MG63 (cell line): ENCODE measurements around the gene THSD4. TPM values are rescaled to one million over a fixed set of nuclear protein-coding genes. Genes with fewer than 3 reads are reported as not detected.
"Not testable (repeated sequence)": the region's sequence is repeated elsewhere in the genome, so short reads cannot be mapped to it uniquely, and the experiment has no call there.

Experiments used
- DNase-seq: peaks from one replicate; pipeline ENCODE4 v3.0.0-alpha.2; 2020
- H3K27me3 ChIP-seq: fragments of 250-450 bp; sonication (Bioruptor Pico); 2 replicates; pipeline ENCODE4 v1.5.1; 2020; ENCODE audit warnings: mild to moderate bottlenecking, moderate library complexity
- H3K36me3 ChIP-seq: fragments of 250-450 bp; sonication (Bioruptor Pico); 2 replicates; pipeline ENCODE4 v1.5.1; 2020; ENCODE audit warnings: mild to moderate bottlenecking, moderate library complexity
- H3K4me3 ChIP-seq: fragments of 250-450 bp; sonication (Bioruptor Pico); 2 replicates; pipeline ENCODE4 v1.5.1; 2020; ENCODE audit warnings: mild to moderate bottlenecking, moderate library complexity
- H3K9me3 ChIP-seq: fragments of 250-450 bp; sonication (Bioruptor Pico); 2 replicates; pipeline ENCODE4 v1.5.1; 2020; ENCODE audit warnings: mild to moderate bottlenecking, moderate library complexity
- total RNA-seq: library from RNA; depleted of rRNA; stranded (reverse); fragments of >200 nt; shearing (Covaris generic); gene quantifications from 2 replicates; pipeline ENCODE4 v1.2.3, GENCODE V29; 2014; ENCODE audit warnings: low replicate concordance

THSD4 gene
- total RNA-seq, 1 experiment from 2014 or later: 10.2 TPM

DNA sequence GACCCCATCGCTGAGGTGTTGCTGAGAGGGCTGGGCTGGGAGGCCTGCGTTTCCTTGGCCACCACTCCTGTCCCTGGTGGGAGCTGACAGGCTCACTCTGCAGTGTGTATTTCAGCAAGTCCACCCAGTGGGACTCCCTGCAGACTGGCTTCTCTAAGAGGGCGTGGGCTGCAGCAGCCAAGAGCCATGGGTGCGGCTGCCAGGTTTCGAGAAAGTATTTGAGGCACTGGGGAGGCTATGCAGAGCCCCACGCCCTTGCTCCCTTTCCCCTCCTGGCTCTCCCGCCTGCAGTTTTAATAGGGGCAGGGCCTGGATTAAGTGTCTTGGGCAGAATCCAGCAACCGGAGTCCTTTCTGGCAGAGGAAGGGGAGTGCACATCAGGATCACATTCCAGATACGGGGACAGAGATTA is 242.1 kb downstream of the THSD4 start:
- no peak overlapping the region for H3K4me3 ChIP-seq
- DNase-seq: peak; percentile 44

DNA sequence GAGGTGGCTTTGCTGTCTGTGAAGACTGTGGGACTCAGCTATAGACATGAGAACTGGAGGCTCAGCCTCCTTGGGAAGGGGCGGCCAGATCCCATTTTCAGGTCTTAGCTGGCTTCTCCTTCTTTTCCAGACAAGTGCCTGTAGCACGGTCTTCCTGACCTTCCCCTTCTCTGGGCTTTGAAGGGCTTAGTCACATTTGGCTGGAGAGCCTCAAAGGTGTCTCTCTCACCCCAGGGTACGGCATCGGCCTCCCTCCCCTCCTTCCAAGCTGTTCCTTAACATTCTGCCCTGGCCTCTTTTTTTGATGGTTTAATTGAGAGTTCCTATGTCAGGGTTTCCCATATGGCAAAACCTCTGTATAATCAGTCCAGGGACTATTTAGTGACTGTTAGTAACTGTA is 242.7 kb downstream of the THSD4 start:
- DNase-seq: no peak
- Histone ChIP-seq H3K27me3 (no peaks in the 10 kb centered on the region), H3K9me3 (no peaks in the 10 kb centered on the region), H3K4me3 (no peak overlapping the region), H3K36me3 (peaks cover 14% of the 10 kb centered on the region)

More for the DNA sequence above, 242.1 kb downstream of the THSD4 start:
- Histone ChIP-seq H3K9me3 (no peaks in the 10 kb centered on the region), H3K27me3 (no peaks in the 10 kb centered on the region), H3K36me3 (peaks cover 15% of the 10 kb centered on the region)

DNA sequence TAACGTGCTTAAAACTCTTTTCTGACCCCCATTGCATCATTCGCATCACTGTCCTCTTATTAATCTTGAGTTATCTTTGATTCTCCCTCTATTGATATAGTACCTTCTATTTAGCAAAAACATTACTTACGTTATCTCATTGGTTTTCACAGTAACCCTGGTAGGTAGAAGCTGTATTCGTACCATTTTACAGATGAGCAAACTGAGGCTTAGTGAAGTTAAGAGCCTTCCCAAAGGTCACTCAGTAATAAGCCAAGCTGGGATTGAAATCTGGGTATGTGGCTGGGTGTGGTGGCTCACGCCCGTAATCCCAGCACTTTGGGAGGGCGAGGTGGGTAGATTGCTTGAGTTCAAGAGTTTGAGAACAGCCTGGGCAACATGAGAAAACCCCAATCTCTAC is 244.0 kb downstream of the THSD4 start:
- Histone ChIP-seq H3K9me3 (no peaks in the 10 kb centered on the region), H3K4me3 (no peak overlapping the region), H3K27me3 (no peaks in the 10 kb centered on the region), H3K36me3 (peaks cover 14% of the 10 kb centered on the region)
- DNase-seq: no peak

DNA sequence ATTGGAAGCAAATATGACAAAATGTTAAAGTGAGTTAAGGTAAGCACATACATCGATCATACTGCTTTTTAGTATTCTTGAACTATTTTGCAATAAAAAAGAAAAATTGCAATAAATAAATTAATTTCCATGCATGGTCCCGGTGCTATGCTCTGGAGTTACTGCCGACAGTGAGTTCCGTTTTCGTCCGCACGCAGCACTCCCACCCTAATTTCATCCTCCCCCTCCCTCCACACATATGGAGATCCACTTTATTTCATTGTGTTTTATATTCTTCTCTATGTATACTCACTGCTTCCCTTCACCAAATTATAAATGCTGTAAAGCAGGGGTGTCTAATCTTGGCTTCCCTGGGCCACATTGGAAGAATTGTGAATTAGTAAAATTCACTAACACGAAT is 247.3 kb downstream of the THSD4 start:
- Histone ChIP-seq H3K9me3 (0 out of 2 replicates have a peak, but pooled peaks cover 2% of the 10 kb centered on the region), H3K36me3 (peaks cover 14% of the 10 kb centered on the region), H3K27me3 (no peaks in the 10 kb centered on the region), H3K4me3 (no peak overlapping the region)
- no peak for DNase-seq

DNA sequence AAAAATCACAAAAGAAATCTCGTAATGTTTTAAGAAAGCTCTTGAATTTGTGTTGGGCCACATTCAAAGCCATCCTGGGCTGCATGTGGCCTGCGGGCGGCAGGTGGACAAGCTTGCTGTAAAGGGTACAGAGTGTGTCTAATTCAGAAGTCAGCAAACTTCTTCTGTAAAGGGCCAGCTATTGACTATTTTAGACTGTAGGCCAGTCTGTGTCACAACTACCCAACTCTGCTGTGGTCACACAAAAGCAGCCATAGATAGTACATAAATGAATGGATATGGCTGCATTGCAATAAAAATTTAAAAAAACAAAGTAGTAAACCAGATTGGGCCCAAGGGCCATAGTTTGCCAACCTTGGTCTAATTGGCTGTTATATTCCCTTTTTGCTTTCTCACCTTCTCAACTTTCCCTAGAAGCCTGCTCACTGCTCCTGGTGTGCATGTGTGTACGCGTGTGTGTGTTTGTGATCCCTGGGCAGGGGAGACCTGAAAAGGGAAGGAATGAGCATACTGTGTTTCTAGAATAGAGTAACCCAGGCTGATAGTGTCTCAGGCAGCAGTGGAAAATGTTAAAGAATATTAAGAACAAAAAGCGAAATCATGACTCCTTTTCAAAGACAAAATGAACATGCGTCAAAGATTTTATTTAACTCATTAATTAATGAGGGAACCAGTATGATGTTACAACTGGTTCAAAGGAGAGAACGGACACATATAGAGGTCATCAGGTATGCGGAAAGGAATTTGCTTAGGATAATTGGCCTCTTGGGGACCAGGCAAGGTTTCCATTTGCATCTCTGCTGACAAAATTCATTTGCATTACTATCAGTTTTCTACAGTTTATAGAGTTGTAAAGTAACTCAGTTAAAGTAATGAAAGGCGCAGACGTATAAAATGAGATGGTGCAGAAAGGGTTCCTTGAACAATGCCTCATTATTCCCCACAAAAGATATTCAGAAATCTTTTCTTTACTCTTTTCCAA is 248.0 kb downstream of the THSD4 start:
- no peak for DNase-seq
- Histone ChIP-seq H3K36me3 (peaks cover 15% of the 10 kb centered on the region), H3K27me3 (no peaks in the 10 kb centered on the region), H3K9me3 (0 out of 2 replicates have a peak, but pooled peaks cover 5% of the 10 kb centered on the region), H3K4me3 (no peak overlapping the region)

DNA sequence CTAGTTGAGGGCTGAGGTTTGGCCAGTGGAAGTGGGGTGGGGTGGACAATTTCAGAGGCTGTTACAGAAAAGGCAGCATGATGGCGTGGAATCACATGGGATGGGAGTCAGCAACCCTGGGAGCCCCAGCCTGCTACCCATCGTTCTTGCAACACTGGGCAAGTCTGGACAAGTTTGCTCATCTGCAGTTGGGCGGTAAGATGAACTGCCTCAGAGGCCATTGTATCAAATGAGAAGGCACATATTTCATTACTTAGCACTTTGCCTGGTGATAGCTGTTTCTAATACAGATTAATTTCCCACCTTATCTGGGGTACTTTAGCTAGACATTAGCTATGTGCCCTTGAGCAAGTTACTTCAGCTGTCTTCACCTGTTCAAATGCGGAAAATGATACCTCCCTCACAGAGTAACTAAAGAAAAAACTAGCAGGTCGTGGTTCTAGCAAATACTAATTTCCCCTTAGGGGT is 248.9 kb downstream of the THSD4 start:
- no peak for DNase-seq
- Histone ChIP-seq H3K4me3 (no peak overlapping the region), H3K36me3 (peaks cover 8% of the 10 kb centered on the region), H3K9me3 (0 out of 2 replicates have a peak, but pooled peaks cover 5% of the 10 kb centered on the region), H3K27me3 (no peaks in the 10 kb centered on the region)

DNA sequence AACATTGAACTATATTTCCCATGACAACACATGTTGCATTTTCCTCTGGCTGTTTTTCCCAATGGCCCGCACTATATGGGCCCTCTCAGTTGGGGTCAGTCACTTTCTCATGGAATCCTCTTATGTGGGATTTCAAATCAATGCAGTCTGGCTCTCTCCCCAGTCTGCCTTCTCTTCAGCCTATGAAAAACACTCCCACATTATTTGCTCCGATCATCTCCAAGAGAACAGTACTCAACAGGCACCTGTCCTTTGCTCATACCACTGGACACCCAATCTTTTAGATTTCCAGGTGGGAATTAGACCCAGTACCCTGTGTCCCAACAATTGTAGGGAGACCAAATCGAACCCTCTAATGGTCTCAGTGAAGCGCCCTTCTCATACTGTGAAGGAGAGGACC is 251.3 kb downstream of the THSD4 start:
- DNase-seq: no peak
- Histone ChIP-seq H3K27me3 (no peaks in the 10 kb centered on the region), H3K36me3 (peaks cover 4% of the 10 kb centered on the region)

DNA sequence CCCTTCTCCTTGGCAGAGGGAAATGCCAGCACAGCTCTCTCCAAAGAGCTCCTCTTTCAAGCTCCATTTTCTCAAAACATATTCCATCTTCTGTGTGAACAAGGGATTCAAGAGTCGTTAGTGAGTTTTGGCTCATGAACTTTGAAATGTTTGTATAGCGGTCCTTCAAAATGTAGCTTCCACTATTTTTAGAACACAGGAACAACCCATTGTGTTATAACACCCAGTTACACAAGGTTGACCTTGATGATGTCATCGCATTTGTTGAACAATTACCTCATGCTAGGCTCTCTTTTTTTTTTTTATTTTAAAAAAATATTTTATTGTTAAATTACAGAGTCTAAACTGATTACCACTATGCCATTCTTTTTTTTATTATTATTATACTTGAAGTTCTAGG is 251.7 kb downstream of the THSD4 start:
- peaks cover 7% of the 10 kb centered on the region; the same call in 1 of the 2 replicates for H3K9me3 ChIP-seq
- peaks cover 3% of the 10 kb centered on the region for H3K36me3 ChIP-seq
- no peak for DNase-seq
- H3K27me3 ChIP-seq: no peaks in the 10 kb centered on the region
- H3K4me3 ChIP-seq: no peak overlapping the region

More for the DNA sequence above, 251.3 kb downstream of the THSD4 start:
- peaks cover 7% of the 10 kb centered on the region; the same call in 1 of the 2 replicates for H3K9me3 ChIP-seq
- H3K4me3 ChIP-seq: no peak overlapping the region

DNA sequence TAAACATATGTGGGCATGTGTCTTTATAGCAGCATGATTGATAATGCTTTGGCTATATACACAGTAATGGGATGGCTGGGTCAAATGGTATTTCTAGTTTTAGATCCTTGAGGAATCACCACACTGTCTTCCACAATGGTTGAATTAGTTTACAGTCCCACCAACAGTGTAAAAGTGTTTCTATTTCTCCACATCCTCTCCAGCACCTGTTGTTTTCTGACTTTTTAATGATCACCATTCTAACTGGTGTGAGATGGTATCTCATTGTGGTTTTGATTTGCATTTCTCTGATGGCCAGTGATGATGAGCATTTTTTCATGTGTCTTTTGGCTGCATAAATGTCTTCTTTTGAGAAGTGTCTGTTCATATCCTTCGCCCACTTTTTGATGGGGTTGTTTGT is 252.5 kb downstream of the THSD4 start:
- H3K36me3 ChIP-seq, H3K9me3 ChIP-seq, DNase-seq, H3K27me3 ChIP-seq, H3K4me3 ChIP-seq: not testable (repeated sequence)

DNA sequence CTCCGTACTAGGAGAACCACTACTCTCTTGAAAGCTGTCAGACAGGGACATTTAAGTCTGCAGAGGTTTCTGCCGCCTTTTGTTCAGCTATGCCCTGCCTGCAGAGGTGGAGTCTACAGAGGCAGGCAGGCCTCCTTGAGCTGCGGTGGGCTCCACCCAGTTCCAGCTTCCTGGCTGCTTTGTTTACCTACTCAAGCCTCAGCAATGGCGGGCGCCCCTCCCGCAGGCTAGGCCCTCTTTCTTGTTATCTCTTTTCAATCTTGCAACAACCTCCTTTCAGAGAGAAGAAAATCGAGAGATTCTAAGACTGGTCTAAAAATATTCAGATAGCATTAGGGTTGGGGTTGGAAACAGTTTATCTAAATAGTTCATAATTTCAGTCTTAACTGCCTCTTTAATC is 257.5 kb downstream of the THSD4 start:
- not testable (repeated sequence) for H3K27me3 ChIP-seq, H3K4me3 ChIP-seq, H3K9me3 ChIP-seq, H3K36me3 ChIP-seq, DNase-seq

DNA sequence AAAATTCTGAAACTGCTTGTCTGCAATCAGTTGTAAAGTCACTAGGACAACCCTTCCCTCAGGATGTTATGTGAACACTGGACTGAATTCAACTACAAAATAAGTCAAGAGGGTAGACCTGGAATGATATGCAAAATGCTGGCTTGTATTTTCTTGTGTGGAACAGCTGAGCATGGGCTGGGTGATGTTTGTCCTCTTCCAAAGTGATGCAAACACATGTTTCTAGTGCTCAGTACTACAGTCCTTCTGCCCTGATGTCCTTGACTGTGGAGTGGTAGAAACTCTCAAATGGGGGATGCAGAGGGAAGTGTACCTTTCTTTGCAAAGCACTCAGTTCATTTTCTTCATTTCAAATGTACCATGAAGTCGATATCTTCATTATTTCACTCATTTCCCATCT is 258.6 kb downstream of the THSD4 start:
- H3K4me3 ChIP-seq: no peak overlapping the region
- H3K36me3 ChIP-seq: peaks cover 6% of the 10 kb centered on the region
- no peaks in the 10 kb centered on the region for H3K27me3 ChIP-seq
- no peak for DNase-seq
- H3K9me3 ChIP-seq: peaks cover 2% of the 10 kb centered on the region; the same call in 1 of the 2 replicates

DNA sequence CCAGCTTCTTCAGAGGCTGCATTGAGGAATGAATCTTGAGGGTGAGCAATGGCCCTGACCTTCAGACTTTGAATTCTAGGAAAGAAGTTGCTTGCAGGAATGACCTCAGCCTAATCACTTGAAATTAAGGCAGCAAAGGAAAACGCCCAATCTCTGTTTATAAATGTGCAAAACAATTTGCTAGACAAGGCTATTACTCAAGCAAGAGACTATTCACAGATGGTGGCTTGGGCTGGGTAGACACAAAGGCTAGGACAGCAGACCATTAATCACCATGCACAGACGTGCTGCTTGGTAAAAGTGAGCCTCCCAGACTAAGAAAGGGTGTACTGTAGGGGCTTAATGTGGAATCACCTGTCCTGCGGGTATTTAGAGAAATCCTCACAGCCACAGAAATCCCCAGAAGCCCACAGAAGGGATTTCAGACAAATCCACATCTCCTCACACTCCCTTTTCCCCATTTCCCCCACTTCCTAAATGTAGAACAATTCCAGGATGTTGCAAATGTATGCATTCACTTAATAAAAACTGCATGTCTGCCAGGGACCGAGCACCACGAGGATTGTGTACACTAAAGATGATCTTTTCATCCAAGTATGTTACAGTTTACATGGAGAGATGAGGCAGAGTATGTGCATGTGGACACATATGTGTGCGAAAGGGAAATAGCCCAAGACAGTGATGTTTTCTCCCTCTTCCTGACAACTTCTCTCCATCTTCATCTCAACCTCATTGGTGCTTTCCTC is 259.5 kb downstream of the THSD4 start:
- Histone ChIP-seq H3K36me3 (peaks cover 6% of the 10 kb centered on the region), H3K27me3 (no peaks in the 10 kb centered on the region), H3K9me3 (peaks cover 2% of the 10 kb centered on the region; the same call in 1 of the 2 replicates), H3K4me3 (no peak overlapping the region)
- peak; percentile 38 for DNase-seq

DNA sequence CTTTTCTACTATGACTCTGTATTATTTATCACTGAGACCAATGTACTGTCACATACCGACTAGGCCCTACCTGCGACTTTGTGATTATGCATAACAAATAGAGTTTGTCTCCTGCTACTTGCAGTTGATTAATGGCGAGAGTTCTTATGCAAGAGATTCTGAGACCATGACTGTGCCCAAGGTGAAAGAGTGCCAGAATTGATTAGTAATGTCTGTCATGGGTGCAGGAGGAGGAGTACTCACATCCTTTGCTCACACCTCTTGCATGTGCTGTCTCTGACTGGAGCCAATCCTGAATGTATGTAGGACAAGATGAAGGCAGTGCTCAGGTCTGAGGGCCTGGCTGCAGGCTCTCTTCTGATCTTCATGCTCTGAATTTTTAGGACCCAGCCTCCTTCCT is 260.7 kb downstream of the THSD4 start:
- H3K36me3 ChIP-seq: peaks cover 6% of the 10 kb centered on the region
- no peak for DNase-seq

DNA sequence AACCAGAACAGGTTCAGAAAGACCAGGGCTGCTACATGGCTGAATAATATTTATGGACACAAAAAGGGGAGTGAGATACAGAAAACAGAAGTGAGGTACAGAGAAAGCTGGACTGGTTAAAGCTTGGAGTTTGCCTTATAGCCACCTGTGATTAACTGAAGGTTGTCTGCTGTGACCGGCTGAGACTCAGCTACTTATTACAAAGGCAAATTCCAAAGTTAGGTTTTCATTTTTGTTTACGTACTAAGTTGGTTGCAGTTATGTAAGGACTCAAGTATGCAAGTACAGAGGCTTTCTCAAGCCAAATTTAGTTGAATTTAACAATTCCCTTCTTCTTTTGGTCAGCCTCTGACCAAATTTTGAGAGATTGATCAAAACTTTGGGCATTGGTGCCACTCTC is 264.6 kb downstream of the THSD4 start:
- Histone ChIP-seq H3K4me3 (no peak overlapping the region), H3K36me3 (peaks cover 4% of the 10 kb centered on the region; the same call in 1 of the 2 replicates), H3K9me3 (no peaks in the 10 kb centered on the region), H3K27me3 (no peaks in the 10 kb centered on the region)
- no peak for DNase-seq

More for the DNA sequence above, 260.7 kb downstream of the THSD4 start:
- no peaks in the 10 kb centered on the region for H3K27me3 ChIP-seq
- no peak overlapping the region for H3K4me3 ChIP-seq
- H3K9me3 ChIP-seq: no peaks in the 10 kb centered on the region; the same call in 1 of the 2 replicates

DNA sequence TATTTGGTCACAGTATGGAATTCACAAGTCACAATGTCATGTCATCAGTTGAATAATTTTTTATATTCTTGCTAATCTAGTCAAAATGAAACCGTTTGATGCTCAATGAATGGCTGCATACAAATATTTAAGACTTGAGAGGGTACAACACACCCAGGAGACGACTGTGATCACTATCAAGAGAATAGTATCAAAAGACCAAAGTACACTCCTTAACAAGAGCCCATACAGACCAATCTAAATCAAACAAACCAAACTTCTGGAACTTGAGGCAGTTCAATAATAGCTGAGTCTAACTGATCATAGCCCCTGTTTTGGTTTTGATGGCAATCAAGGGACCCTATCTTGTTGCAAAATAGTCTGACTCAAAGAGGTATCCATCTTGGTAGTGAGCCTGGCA is 265.1 kb downstream of the THSD4 start:
- no peaks in the 10 kb centered on the region for H3K9me3 ChIP-seq
- peaks cover 4% of the 10 kb centered on the region; the same call in 1 of the 2 replicates for H3K36me3 ChIP-seq
- no peak for DNase-seq
- H3K27me3 ChIP-seq: no peaks in the 10 kb centered on the region
- H3K4me3 ChIP-seq: no peak overlapping the region

DNA sequence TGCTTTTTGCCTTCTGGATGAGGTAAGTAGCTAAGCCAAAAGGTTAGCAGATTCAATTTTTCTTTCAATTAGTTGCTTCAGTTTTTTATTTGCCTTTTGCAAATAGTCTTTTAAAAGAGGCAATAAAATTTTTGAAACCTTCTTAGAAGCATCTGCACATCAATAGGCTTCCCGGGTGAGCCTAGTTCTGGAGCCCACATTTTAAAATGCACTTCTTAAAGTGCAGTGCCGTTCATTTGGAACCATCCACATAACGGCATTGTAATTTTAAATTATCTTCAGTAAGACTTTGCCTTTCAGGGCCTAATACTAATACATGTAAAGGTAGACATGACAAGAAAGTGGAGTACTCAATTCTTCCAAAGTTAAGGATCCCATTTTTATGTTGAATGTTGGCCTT is 269.2 kb downstream of the THSD4 start:
- H3K4me3 ChIP-seq: no peak overlapping the region
- H3K9me3 ChIP-seq: no peaks in the 10 kb centered on the region
- no peaks in the 10 kb centered on the region for H3K36me3 ChIP-seq
- no peaks in the 10 kb centered on the region for H3K27me3 ChIP-seq
- no peak for DNase-seq

DNA sequence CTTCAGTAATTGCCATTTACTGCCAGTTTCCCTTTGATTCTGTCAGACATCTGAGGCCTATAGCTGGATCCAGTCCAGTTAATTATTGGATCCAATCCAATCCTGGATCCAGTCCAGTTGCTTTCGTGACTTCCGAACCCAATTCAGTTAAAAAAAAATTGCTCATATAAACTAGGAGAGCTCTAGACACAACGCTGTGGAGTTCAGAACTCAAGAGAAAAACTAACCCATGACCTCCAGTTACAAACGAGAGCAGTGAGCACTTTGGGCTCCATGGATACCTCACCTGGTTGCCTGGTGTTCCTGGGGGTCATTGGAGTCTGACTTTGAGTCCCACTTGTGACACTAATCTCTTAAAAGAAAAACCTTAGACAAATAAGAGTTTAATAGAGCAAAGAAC is 269.8 kb downstream of the THSD4 start:
- Histone ChIP-seq H3K36me3 (no peaks in the 10 kb centered on the region), H3K27me3 (no peaks in the 10 kb centered on the region), H3K9me3 (no peaks in the 10 kb centered on the region), H3K4me3 (no peak overlapping the region)
- no peak for DNase-seq
